GM23248 (cell line): ENCODE results near the gene ELF2. TPM values are rescaled to one million over a fixed set of nuclear protein-coding genes. Genes with fewer than 3 reads are reported as not detected.

Source experiments
- DNase-seq: peaks from one replicate; pipeline ENCODE4 v3.0.0-alpha.2; 2015
- H2AFZ ChIP-seq: fragments of 200-600 bp; sonication (generic); 2 replicates; pipeline ENCODE4 v1.6.1; 2016; ENCODE audit warnings: antibody characterized with exemption
- H3F3A ChIP-seq: fragments of 200-600 bp; sonication (generic); 2 replicates; pipeline ENCODE4 v1.6.1; 2016; ENCODE audit warnings: mild to moderate bottlenecking, antibody characterized with exemption, mixed run types; ENCODE audit not compliant: insufficient read depth
- H3K27ac ChIP-seq: fragments of 200-600 bp; sonication (generic); 2 replicates; pipeline ENCODE4 v1.5.1; 2016; ENCODE audit warnings: mild to moderate bottlenecking
- H3K27me3 ChIP-seq: fragments of 200-600 bp; sonication (generic); replicated peaks from 2 replicates; pipeline ENCODE4 v1.6.1; 2016; ENCODE audit warnings: mild to moderate bottlenecking; ENCODE audit not compliant: insufficient read depth
- H3K36me3 ChIP-seq: fragments of 200-600 bp; sonication (generic); 2 replicates; pipeline ENCODE4 v1.6.1; 2016; ENCODE audit warnings: low read depth, mild to moderate bottlenecking
- H3K4me1 ChIP-seq: fragments of 200-600 bp; sonication (generic); 2 replicates; pipeline ENCODE4 v1.6.1; 2016; ENCODE audit warnings: mild to moderate bottlenecking; ENCODE audit not compliant: insufficient read depth
- H3K4me2 ChIP-seq: fragments of 200-600 bp; sonication (generic); one replicate; pipeline ENCODE4 v1.6.1; 2016; ENCODE audit warnings: mild to moderate bottlenecking; ENCODE audit not compliant: unreplicated experiment
- H3K4me3 ChIP-seq: fragments of 200-600 bp; sonication (generic); 2 replicates; pipeline ENCODE4 v1.5.1; 2016; ENCODE audit warnings: mild to moderate bottlenecking
- H3K79me2 ChIP-seq: fragments of 200-600 bp; sonication (generic); 2 replicates; pipeline ENCODE4 v1.6.1; 2016; ENCODE audit warnings: mild to moderate bottlenecking; ENCODE audit not compliant: insufficient read depth
- H3K9ac ChIP-seq: fragments of 200-600 bp; sonication (generic); 2 replicates; pipeline ENCODE4 v1.6.1; 2016; ENCODE audit warnings: mild to moderate bottlenecking
- H3K9me2 ChIP-seq: fragments of 200-600 bp; sonication (generic); 2 replicates; pipeline ENCODE4 v1.6.1; 2016; ENCODE audit warnings: mixed run types, mild to moderate bottlenecking, moderate library complexity; ENCODE audit not compliant: insufficient read depth
- H3K9me3 ChIP-seq: fragments of 200-600 bp; sonication (generic); one replicate; pipeline ENCODE4 v1.6.1; 2017; ENCODE audit warnings: low read depth
- H4K20me1 ChIP-seq: fragments of 200-600 bp; sonication (generic); 2 replicates; pipeline ENCODE4 v1.6.0; 2016; ENCODE audit not compliant: insufficient read depth
- EZH2 ChIP-seq: fragments of 200-600 bp; sonication (generic); IDR thresholded peaks from 2 replicates; pipeline ENCODE4 v1.6.1; 2018; ENCODE audit warnings: antibody characterized with exemption, mild to moderate bottlenecking; ENCODE audit not compliant: insufficient read depth, poor library complexity, severe bottlenecking
- EZH2phosphoT487 ChIP-seq: fragments of 200-600 bp; sonication (generic); IDR thresholded peaks from 2 replicates; pipeline ENCODE4 v1.6.1; 2018; ENCODE audit warnings: antibody characterized with exemption, moderate library complexity, mild to moderate bottlenecking, low read depth; ENCODE audit not compliant: insufficient read depth
- WGBS, 2 experiments: methylation state at CpG; one replicate each; pipeline ENCODE4 v1.1.6; 2015 to 2017; ENCODE audit warnings: low lambda C conversion rate in 2 of 2, low coverage in 1 of 2; ENCODE audit errors: missing lambda C conversion rate in 2 of 2; 5-methylcytosine and 5-hydroxymethylcytosine counted together
- in situ Hi-C: fragments of 300-500 bp; cut with MboI; formaldehyde crosslinking; loops from 2 replicates; pipeline ENCODE4 v1.15.0; 2020
- polyA plus RNA-seq: library from polyadenylated mRNA; unstranded; fragments of >200 nt; fragmentation: Nextera tagmentation; extraction: Ambion mirVana; gene quantifications from 2 replicates; pipeline ENCODE4 v1.2.1, GENCODE V29; 2016
- total RNA-seq: library from RNA; depleted of rRNA; stranded (reverse); fragments of >200 nt; shearing (Covaris generic); gene quantifications from 2 replicates; pipeline ENCODE4 v1.2.3, GENCODE V29; 2014

Gene ELF2
- total and polyA plus RNA-seq, 2 experiments from 2014 or later = 18.8 to 34.5 TPM

- Histone ChIP-seq H3K79me2 (peaks cover 47% of the 10 kb centered on the region), H3K27me3 (no peaks in the 10 kb centered on the region), H3K4me1 (peaks cover 28% of the 10 kb centered on the region), H3K4me3 (peak overlapping the region; percentile 90), H3K27ac (peak overlapping the region; percentile 95), H3K4me2 (peak overlapping the region; percentile 87), H3K9ac (peak overlapping the region; percentile 94), H3K9me3 (no peaks in the 10 kb centered on the region), H4K20me1 (no peaks in the 10 kb centered on the region; the same call in 1 of the 2 replicates), H2AFZ (peak overlapping the region; percentile 86), H3K9me2 (no peaks in the 10 kb centered on the region), H3K36me3 (no peaks in the 10 kb centered on the region), H3F3A (peaks cover 31% of the 10 kb centered on the region)
- 1 to 2% methylated on average over 38 of the region's 38 CpGs for WGBS, 2 experiments
- in situ Hi-C loops = no loop called here
- DNase-seq = peak; percentile 98
- TF ChIP-seq EZH2 (no peak), EZH2phosphoT487 (no peak)
These were observed 94.0 kb downstream of the ELF2 start for GRCh38 chr4:139082750-139083606.

DNA sequence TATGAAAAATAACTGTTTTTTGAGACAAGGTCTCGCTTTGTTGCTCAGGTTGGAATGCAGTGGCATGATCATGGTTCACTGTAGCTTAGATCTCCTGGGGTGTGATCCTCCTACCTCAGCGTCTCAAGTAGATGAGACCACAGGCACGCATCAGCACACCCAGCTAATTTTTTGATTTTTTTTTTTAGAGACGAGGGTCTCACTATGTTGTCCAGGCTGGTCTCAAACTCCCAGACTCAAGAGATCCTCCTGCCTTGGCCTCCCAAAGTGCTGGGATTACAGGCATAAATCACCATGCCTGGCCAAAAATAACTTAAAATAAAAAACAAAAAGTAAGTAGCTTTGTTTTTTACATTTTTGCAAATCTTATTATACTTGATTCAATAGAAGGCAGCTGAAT lies 98.1 kb downstream of the ELF2 start:
- Histone ChIP-seq H3K9me3 (no peaks in the 10 kb centered on the region), H3K9ac (no peak overlapping the region), H3K4me3 (no peak overlapping the region), H3K4me2 (no peak overlapping the region), H4K20me1 (no peaks in the 10 kb centered on the region; the same call in 1 of the 2 replicates), H3K36me3 (no peaks in the 10 kb centered on the region), H3K27me3 (no peaks in the 10 kb centered on the region), H3F3A (peaks cover 18% of the 10 kb centered on the region; the same call in 1 of the 2 replicates), H3K79me2 (peaks cover 87% of the 10 kb centered on the region), H2AFZ (no peak overlapping the region), H3K27ac (no peak overlapping the region), H3K4me1 (peaks cover 23% of the 10 kb centered on the region), H3K9me2 (no peaks in the 10 kb centered on the region)
- TF ChIP-seq EZH2phosphoT487 (no peak), EZH2 (no peak)
- in situ Hi-C loops = no loop called here
- DNase-seq = no peak
- WGBS, 2 experiments = 83 to 88% methylated on average over 4 of the region's 4 CpGs

DNA sequence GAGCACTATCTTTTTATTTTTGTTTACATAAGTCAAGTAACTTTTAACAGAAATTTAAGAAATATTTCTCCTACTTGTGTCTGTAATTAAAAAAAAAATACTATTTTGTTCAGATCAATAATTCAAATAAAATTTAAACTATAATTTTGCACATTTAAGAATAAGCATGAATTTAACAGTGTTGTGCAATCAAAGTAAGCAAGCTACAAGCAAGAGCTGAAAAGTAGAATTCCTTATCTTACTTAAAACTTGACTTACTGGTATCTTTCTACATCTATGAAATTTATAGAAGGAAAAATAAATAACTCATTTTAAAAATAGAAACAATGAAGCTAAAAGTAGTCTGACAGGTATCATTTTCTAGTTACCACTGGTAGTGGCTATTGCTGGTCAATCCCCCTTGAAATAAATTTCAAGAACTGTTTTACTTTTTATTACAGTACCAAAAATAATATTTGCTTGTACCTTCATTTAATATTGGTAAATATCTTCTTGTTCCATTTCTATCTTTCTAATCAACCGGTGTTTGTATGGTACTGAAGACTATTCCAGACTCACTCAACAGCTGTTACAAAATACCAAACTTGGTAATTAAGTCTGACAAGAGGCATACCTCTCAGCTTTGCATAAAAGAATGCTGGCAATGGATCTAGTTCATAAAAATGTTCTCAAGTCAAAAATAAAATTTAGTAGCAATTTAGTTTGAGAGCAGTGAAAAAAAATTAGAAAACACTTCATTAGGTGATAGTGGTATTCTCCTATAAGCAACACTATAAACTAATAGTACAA lies 99.3 kb downstream of the ELF2 start:
- H2AFZ ChIP-seq = no peak overlapping the region
- no peak overlapping the region for H3K27ac ChIP-seq
- no peak overlapping the region for H3K9ac ChIP-seq
- no peaks in the 10 kb centered on the region; the same call in 1 of the 2 replicates for H4K20me1 ChIP-seq
- H3K36me3 ChIP-seq = peaks cover 6% of the 10 kb centered on the region; the same call in 1 of the 2 replicates
- H3K27me3 ChIP-seq = no peaks in the 10 kb centered on the region
- DNase-seq = no peak
- H3F3A ChIP-seq = peaks cover 18% of the 10 kb centered on the region; the same call in 1 of the 2 replicates
- TF ChIP-seq EZH2phosphoT487 = no peak
- no peak for TF ChIP-seq EZH2
- 88 to 100% methylated on average over 1 of the region's 1 CpG for WGBS, 2 experiments
- peaks cover 99% of the 10 kb centered on the region for H3K79me2 ChIP-seq
- H3K4me3 ChIP-seq = no peak overlapping the region
- H3K9me2 ChIP-seq = no peaks in the 10 kb centered on the region
- no peaks in the 10 kb centered on the region for H3K9me3 ChIP-seq
- in situ Hi-C loops = no loop called here
- H3K4me1 ChIP-seq = peaks cover 23% of the 10 kb centered on the region
- no peak overlapping the region for H3K4me2 ChIP-seq

GRCh38 chr4:139076016-139076744 lies 100.8 kb downstream of the ELF2 start:
- no peaks in the 10 kb centered on the region for H3K9me3 ChIP-seq
- peaks cover 3% of the 10 kb centered on the region; the same call in 1 of the 2 replicates for H3F3A ChIP-seq
- H3K4me3 ChIP-seq = no peak overlapping the region
- DNase-seq = no peak
- H2AFZ ChIP-seq = no peak overlapping the region
- H3K9ac ChIP-seq = no peak overlapping the region
- no peaks in the 10 kb centered on the region for H3K27me3 ChIP-seq
- peaks cover 22% of the 10 kb centered on the region for H3K36me3 ChIP-seq
- peaks cover 12% of the 10 kb centered on the region for H3K4me1 ChIP-seq
- no peak overlapping the region for H3K4me2 ChIP-seq
- no peak overlapping the region for H3K27ac ChIP-seq
- no peaks in the 10 kb centered on the region for H3K9me2 ChIP-seq
- WGBS, 2 experiments = 85 to 96% methylated on average over 1 of the region's 1 CpG
- H4K20me1 ChIP-seq = no peaks in the 10 kb centered on the region; the same call in 1 of the 2 replicates
- H3K79me2 ChIP-seq = peaks cover 100% of the 10 kb centered on the region
- no peak for TF ChIP-seq EZH2
- TF ChIP-seq EZH2phosphoT487 = no peak
- in situ Hi-C loops = no loop called here
